T-helper 2 cell treated with Interferon-gamma antibody and Interleukin-4, amounts not matched to agents 5 μg/mL and 100 μg/mL, for 36 hours (primary cell): ENCODE data around the gene SMYD3.

Experiments
- DNase-seq: peaks from one replicate; pipeline ENCODE4 v3.0.0; 2021; ENCODE audit warnings: low spot score
- H3K27ac Mint-ChIP-seq: one replicate; pipeline ENCODE4 v1.8.0; 2021; ENCODE audit warnings: mild to moderate bottlenecking, mixed read lengths
- H3K27me3 Mint-ChIP-seq: one replicate; pipeline ENCODE4 v1.8.0; 2021; ENCODE audit warnings: low read depth, mixed read lengths
- H3K36me3 Mint-ChIP-seq: one replicate; pipeline ENCODE4 v1.8.0; 2021; ENCODE audit warnings: low read depth, mixed read lengths
- H3K4me1 Mint-ChIP-seq: one replicate; pipeline ENCODE4 v1.8.0; 2021; ENCODE audit warnings: low read depth, mixed read lengths
- H3K4me3 Mint-ChIP-seq: one replicate; pipeline ENCODE4 v1.8.0; 2022; ENCODE audit warnings: mild to moderate bottlenecking, moderate library complexity, mixed read lengths
- H3K9me3 Mint-ChIP-seq: one replicate; pipeline ENCODE4 v1.8.0; 2021; ENCODE audit warnings: mixed read lengths

The SMYD3 gene

GRCh38 chr1:246008363-246008831 lies 498.7 kb downstream of the SMYD3 start:
- DNase-seq = no peak
- no peaks in the 10 kb centered on the region for H3K27me3 Mint-ChIP-seq
- H3K27ac Mint-ChIP-seq = no peak overlapping the region
- no peak overlapping the region for H3K4me3 Mint-ChIP-seq
- H3K9me3 Mint-ChIP-seq = no peaks in the 10 kb centered on the region
- H3K4me1 Mint-ChIP-seq = no peaks in the 10 kb centered on the region
- H3K36me3 Mint-ChIP-seq = no peaks in the 10 kb centered on the region

GRCh38 chr1:246005067-246005466 lies 502.0 kb downstream of the SMYD3 start:
- no peaks in the 10 kb centered on the region for H3K4me1 Mint-ChIP-seq
- H3K4me3 Mint-ChIP-seq = no peak overlapping the region
- no peaks in the 10 kb centered on the region for H3K9me3 Mint-ChIP-seq
- H3K36me3 Mint-ChIP-seq = no peaks in the 10 kb centered on the region
- DNase-seq = no peak
- no peaks in the 10 kb centered on the region for H3K27me3 Mint-ChIP-seq
- H3K27ac Mint-ChIP-seq = no peak overlapping the region

GRCh38 chr1:246004301-246004700 lies 502.8 kb downstream of the SMYD3 start:
- H3K4me3 Mint-ChIP-seq = no peak overlapping the region
- H3K27ac Mint-ChIP-seq = no peak overlapping the region
- DNase-seq = no peak
- H3K27me3 Mint-ChIP-seq = no peaks in the 10 kb centered on the region
- no peaks in the 10 kb centered on the region for H3K36me3 Mint-ChIP-seq
- no peaks in the 10 kb centered on the region for H3K9me3 Mint-ChIP-seq
- H3K4me1 Mint-ChIP-seq = no peaks in the 10 kb centered on the region

GRCh38 chr1:246003442-246003730 lies 503.7 kb downstream of the SMYD3 start:
- no peaks in the 10 kb centered on the region for H3K9me3 Mint-ChIP-seq
- H3K27ac Mint-ChIP-seq = no peak overlapping the region
- H3K4me3 Mint-ChIP-seq = no peak overlapping the region
- no peak for DNase-seq
- H3K36me3 Mint-ChIP-seq = no peaks in the 10 kb centered on the region
- H3K4me1 Mint-ChIP-seq = no peaks in the 10 kb centered on the region
- H3K27me3 Mint-ChIP-seq = no peaks in the 10 kb centered on the region

DNA sequence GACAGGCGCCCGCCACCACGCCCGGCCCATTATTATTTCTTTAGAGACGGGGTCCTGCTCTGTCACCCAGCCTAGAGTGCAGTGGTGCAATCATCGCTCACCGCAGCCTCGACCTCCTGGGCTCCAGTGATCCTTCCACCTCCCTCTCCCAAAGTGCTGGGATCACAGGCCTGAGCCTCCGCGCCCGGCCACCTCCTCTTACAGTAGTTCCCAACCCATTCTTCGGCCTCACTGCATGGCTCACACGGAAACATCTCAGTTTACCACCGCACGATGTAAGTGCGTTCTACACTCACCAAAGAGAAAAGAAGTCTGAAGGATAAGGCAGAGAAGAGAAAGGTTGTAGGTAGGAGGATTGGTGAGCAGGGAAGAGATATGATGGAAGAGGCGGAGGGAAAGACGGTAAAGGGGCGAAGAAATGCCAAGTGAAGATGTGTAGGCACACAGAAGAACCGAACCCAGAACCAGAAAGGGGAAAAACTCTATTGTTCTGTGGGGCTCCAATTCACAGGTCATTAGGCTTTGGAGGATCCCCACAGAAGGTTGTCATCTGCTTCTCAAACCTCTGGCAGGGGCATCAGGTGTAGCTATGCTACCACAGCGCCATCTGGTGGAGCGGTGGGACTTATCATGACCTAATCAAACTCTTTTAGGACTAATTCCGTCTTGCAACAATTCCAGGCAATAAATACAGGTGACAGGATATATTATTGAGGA lies 504.2 kb downstream of the SMYD3 start:
- no peak overlapping the region for H3K27ac Mint-ChIP-seq
- DNase-seq = peak; percentile 53
- H3K4me3 Mint-ChIP-seq = no peak overlapping the region
- no peaks in the 10 kb centered on the region for H3K36me3 Mint-ChIP-seq
- H3K9me3 Mint-ChIP-seq = no peaks in the 10 kb centered on the region
- H3K27me3 Mint-ChIP-seq = no peaks in the 10 kb centered on the region
- no peaks in the 10 kb centered on the region for H3K4me1 Mint-ChIP-seq

GRCh38 chr1:246001837-246002230 lies 505.2 kb downstream of the SMYD3 start:
- no peaks in the 10 kb centered on the region for H3K4me1 Mint-ChIP-seq
- no peak overlapping the region for H3K4me3 Mint-ChIP-seq
- no peaks in the 10 kb centered on the region for H3K9me3 Mint-ChIP-seq
- no peaks in the 10 kb centered on the region for H3K27me3 Mint-ChIP-seq
- no peaks in the 10 kb centered on the region for H3K36me3 Mint-ChIP-seq
- H3K27ac Mint-ChIP-seq = no peak overlapping the region
- no peak for DNase-seq

GRCh38 chr1:246001142-246001836 lies 505.8 kb downstream of the SMYD3 start:
- no peak for DNase-seq
- H3K36me3 Mint-ChIP-seq = no peaks in the 10 kb centered on the region
- H3K4me1 Mint-ChIP-seq = no peaks in the 10 kb centered on the region
- no peak overlapping the region for H3K27ac Mint-ChIP-seq
- H3K4me3 Mint-ChIP-seq = no peak overlapping the region
- H3K9me3 Mint-ChIP-seq = no peaks in the 10 kb centered on the region
- no peaks in the 10 kb centered on the region for H3K27me3 Mint-ChIP-seq

- DNase-seq = no peak
- Mint-ChIP-seq H3K9me3 (no peaks in the 10 kb centered on the region), H3K4me1 (no peaks in the 10 kb centered on the region), H3K27ac (no peak overlapping the region), H3K27me3 (no peaks in the 10 kb centered on the region), H3K36me3 (no peaks in the 10 kb centered on the region), H3K4me3 (no peak overlapping the region)
Observed at GRCh38 chr1:246000638-246001015, 506.5 kb downstream of the SMYD3 start.

- no peak for DNase-seq
- no peaks in the 10 kb centered on the region for H3K36me3 Mint-ChIP-seq
- no peak overlapping the region for H3K4me3 Mint-ChIP-seq
- H3K9me3 Mint-ChIP-seq = no peaks in the 10 kb centered on the region
- H3K4me1 Mint-ChIP-seq = no peaks in the 10 kb centered on the region
- H3K27me3 Mint-ChIP-seq = no peaks in the 10 kb centered on the region
- no peak overlapping the region for H3K27ac Mint-ChIP-seq
Observed at GRCh38 chr1:245999697-246000637, 507.1 kb downstream of the SMYD3 start.

GRCh38 chr1:245997471-245998258 lies 509.4 kb downstream of the SMYD3 start:
- H3K27me3 Mint-ChIP-seq = no peaks in the 10 kb centered on the region
- DNase-seq = no peak
- H3K27ac Mint-ChIP-seq = no peak overlapping the region
- H3K4me1 Mint-ChIP-seq = no peaks in the 10 kb centered on the region
- no peaks in the 10 kb centered on the region for H3K36me3 Mint-ChIP-seq
- H3K4me3 Mint-ChIP-seq = no peak overlapping the region
- no peaks in the 10 kb centered on the region for H3K9me3 Mint-ChIP-seq

GRCh38 chr1:245996811-245997210 lies 510.3 kb downstream of the SMYD3 start:
- Mint-ChIP-seq H3K9me3 (no peaks in the 10 kb centered on the region), H3K27ac (no peak overlapping the region), H3K36me3 (no peaks in the 10 kb centered on the region), H3K27me3 (no peaks in the 10 kb centered on the region), H3K4me3 (no peak overlapping the region), H3K4me1 (no peaks in the 10 kb centered on the region)
- no peak for DNase-seq

- Mint-ChIP-seq H3K4me3 (no peak overlapping the region), H3K27ac (no peak overlapping the region), H3K9me3 (no peaks in the 10 kb centered on the region), H3K36me3 (no peaks in the 10 kb centered on the region), H3K4me1 (no peaks in the 10 kb centered on the region), H3K27me3 (no peaks in the 10 kb centered on the region)
- DNase-seq = no peak
Observed at GRCh38 chr1:245995474-245995873, 511.6 kb downstream of the SMYD3 start.

- no peaks in the 10 kb centered on the region for H3K9me3 Mint-ChIP-seq
- H3K4me1 Mint-ChIP-seq = no peaks in the 10 kb centered on the region
- no peaks in the 10 kb centered on the region for H3K36me3 Mint-ChIP-seq
- no peak overlapping the region for H3K27ac Mint-ChIP-seq
- no peaks in the 10 kb centered on the region for H3K27me3 Mint-ChIP-seq
- no peak for DNase-seq
- H3K4me3 Mint-ChIP-seq = no peak overlapping the region
Observed at GRCh38 chr1:245991266-245991665, 515.8 kb downstream of the SMYD3 start.
